Osteoblast (primary cell): ENCODE results near the gene THYN1. TPM values are rescaled to one million over a fixed set of nuclear protein-coding genes. Genes with fewer than 3 reads are reported as not detected.

Experiments used
- DNase-seq: peaks from one replicate; pipeline ENCODE4 v3.0.0; 2011; ENCODE audit warnings: low spot score, mixed read lengths; ENCODE audit not compliant: insufficient read length; ENCODE audit errors: missing footprints
- H2AFZ ChIP-seq: 2 replicates; pipeline ENCODE4 v1.6.0; 2011; ENCODE audit warnings: mild to moderate bottlenecking, low read length
- H3K27ac ChIP-seq: 2 replicates; pipeline ENCODE4 v1.5.1; 2011; ENCODE audit warnings: mild to moderate bottlenecking, low read depth, low read length, moderate library complexity
- H3K27me3 ChIP-seq: 2 replicates; pipeline ENCODE4 v1.6.0; 2012; ENCODE audit warnings: mild to moderate bottlenecking, control low read depth, inconsistent platforms, low read length, moderate library complexity; ENCODE audit not compliant: insufficient read depth
- H3K36me3 ChIP-seq: 2 replicates; pipeline ENCODE4 v1.5.1; 2011; ENCODE audit warnings: mild to moderate bottlenecking, low read length, control low read depth, moderate library complexity; ENCODE audit not compliant: insufficient read depth
- H3K4me1 ChIP-seq: 2 replicates; pipeline ENCODE4 v1.5.1; 2011; ENCODE audit warnings: mild to moderate bottlenecking, low read length, control low read depth, moderate library complexity; ENCODE audit not compliant: insufficient read depth
- H3K4me2 ChIP-seq: 2 replicates; pipeline ENCODE4 v1.6.0; 2011; ENCODE audit warnings: mild to moderate bottlenecking, low read length; ENCODE audit not compliant: insufficient read depth
- H3K4me3 ChIP-seq: fragments of 200-600 bp; sonication (generic); 3 replicates; pipeline ENCODE4 v1.5.1; 2012; ENCODE audit warnings: mild to moderate bottlenecking, low read length, inconsistent platforms; ENCODE audit not compliant: insufficient read depth
- H3K79me2 ChIP-seq: 2 replicates; pipeline ENCODE4 v1.6.0; 2012; ENCODE audit warnings: mild to moderate bottlenecking, low read length, control low read depth, inconsistent platforms; ENCODE audit not compliant: insufficient read depth
- H3K9me3 ChIP-seq: 2 replicates; pipeline ENCODE4 v1.5.1; 2011; ENCODE audit warnings: low read depth, low read length, control low read depth
- H4K20me1 ChIP-seq: 2 replicates; pipeline ENCODE4 v1.6.0; 2012; ENCODE audit warnings: mild to moderate bottlenecking, low read length, control low read depth; ENCODE audit not compliant: insufficient read depth
- CTCF ChIP-seq: IDR thresholded peaks from 2 replicates; pipeline ENCODE4 v1.5.1; 2011; ENCODE audit warnings: mild to moderate bottlenecking, low read depth, low read length, moderate library complexity; ENCODE audit errors: extremely low read depth
- total RNA-seq: library from RNA; depleted of rRNA; stranded (reverse); fragments of >200 nt; gene quantifications from 2 replicates; pipeline ENCODE4 v1.2.3, GENCODE V29; 2012

Gene THYN1
- total RNA-seq, 1 donor, result 42.0 TPM

- H3K27me3 ChIP-seq, result no peaks in the 10 kb centered on the region
- H3K27ac ChIP-seq, result no peak overlapping the region
- no peaks in the 10 kb centered on the region for H4K20me1 ChIP-seq
- no peak overlapping the region for H3K4me3 ChIP-seq
- no peak overlapping the region for H2AFZ ChIP-seq
- no peak for TF ChIP-seq CTCF
- no peaks in the 10 kb centered on the region for H3K36me3 ChIP-seq
- no peak overlapping the region for H3K4me2 ChIP-seq
- no peaks in the 10 kb centered on the region for H3K9me3 ChIP-seq
- H3K79me2 ChIP-seq, result no peaks in the 10 kb centered on the region
- no peaks in the 10 kb centered on the region for H3K4me1 ChIP-seq
- no peak for DNase-seq
Observed at GRCh38 chr11:134291196-134291595, 38.0 kb upstream of the THYN1 start.

- Histone ChIP-seq H3K27ac (no peak overlapping the region), H3K4me2 (no peak overlapping the region), H3K4me1 (no peaks in the 10 kb centered on the region), H3K4me3 (no peak overlapping the region), H3K36me3 (no peaks in the 10 kb centered on the region), H4K20me1 (no peaks in the 10 kb centered on the region), H3K9me3 (no peaks in the 10 kb centered on the region), H3K27me3 (no peaks in the 10 kb centered on the region), H3K79me2 (no peaks in the 10 kb centered on the region), H2AFZ (no peak overlapping the region)
- TF ChIP-seq CTCF, result no peak
- DNase-seq, result no peak
Observed at GRCh38 chr11:134290646-134291045, 37.5 kb upstream of the THYN1 start.

- Histone ChIP-seq H4K20me1 (no peaks in the 10 kb centered on the region), H3K27ac (no peak overlapping the region), H3K79me2 (no peaks in the 10 kb centered on the region), H3K27me3 (no peaks in the 10 kb centered on the region), H3K9me3 (no peaks in the 10 kb centered on the region), H3K36me3 (no peaks in the 10 kb centered on the region), H2AFZ (no peak overlapping the region), H3K4me3 (no peak overlapping the region), H3K4me1 (no peaks in the 10 kb centered on the region), H3K4me2 (no peak overlapping the region)
- DNase-seq, result no peak
- no peak for TF ChIP-seq CTCF
Observed at GRCh38 chr11:134289789-134290188, 36.6 kb upstream of the THYN1 start.

- Histone ChIP-seq H3K36me3 (no peaks in the 10 kb centered on the region), H2AFZ (no peak overlapping the region), H3K4me1 (no peaks in the 10 kb centered on the region), H3K27me3 (no peaks in the 10 kb centered on the region), H3K9me3 (no peaks in the 10 kb centered on the region), H3K27ac (no peak overlapping the region), H3K79me2 (no peaks in the 10 kb centered on the region), H3K4me3 (no peak overlapping the region), H3K4me2 (no peak overlapping the region), H4K20me1 (no peaks in the 10 kb centered on the region)
- TF ChIP-seq CTCF, result no peak
- DNase-seq, result no peak
Observed at GRCh38 chr11:134289167-134289566, 36.0 kb upstream of the THYN1 start.
